Measurements from ENCODE around the gene EHHADH. TPM values are rescaled to one million over a fixed set of nuclear protein-coding genes. Genes with fewer than 3 reads are reported as not detected.
"Not testable (repeated sequence)": the region's sequence is repeated elsewhere in the genome, so short reads cannot be mapped to it uniquely, and the experiment has no call there.

The EHHADH gene
- polyA plus RNA-seq (2012; ENCODE audit: low read depth, missing spikeins) = 2.6 TPM

- FAIRE-seq (peak; percentile 94), DNase-seq (ENCODE audit: insufficient read length, low spot score) (peak; percentile 68)
- TF ChIP-seq POLR2A (IDR thresholded peaks at IDR 0.05; ENCODE audit: low read depth, low read length) = peak; percentile 65
- no peak for TF ChIP-seq POU2F2 (IDR thresholded peaks at IDR 0.05; ENCODE audit: low read depth, low read length)
- TF ChIP-seq SPI1 (IDR thresholded peaks at IDR 0.05; ENCODE audit: low read depth, low read length) = no peak
- no peak for TF ChIP-seq PAX5 (IDR thresholded peaks at IDR 0.05; ENCODE audit: insufficient read depth, low read length, severe bottlenecking)
- 0 out of 2 replicates have a peak, but pooled peaks have one; percentile 50 for TF ChIP-seq TAF1 (IDR thresholded peaks at IDR 0.05; ENCODE audit: low read depth, low read length)
- peak; percentile 66; the same call in 1 of the 2 replicates for TF ChIP-seq POLR2AphosphoS5 (IDR thresholded peaks at IDR 0.05; ENCODE audit: low read depth, low read length)
Observed at GRCh38 chr3:185253645-185254410, at the start of gene EHHADH. Gene EHHADH (minus strand): TSS chr3:185254049. CDS start chr3:185254022, 27 bp downstream.

GRCh38 chr3:185299918-185300426, 46.1 kb upstream of the EHHADH start:
- not testable (repeated sequence) for DNase-seq (ENCODE audit: insufficient read length, low spot score)
- FAIRE-seq = peak; percentile 80
- peak; percentile 88 for TF ChIP-seq SPI1 (IDR thresholded peaks at IDR 0.05; ENCODE audit: low read depth, low read length)

GRCh38 chr3:185297867-185298266, 44.0 kb upstream of the EHHADH start:
- FAIRE-seq (no peak), DNase-seq (ENCODE audit: insufficient read length, low spot score) (no peak)
- TF ChIP-seq POU2F2 (IDR thresholded peaks at IDR 0.05; ENCODE audit: low read depth, low read length) (no peak), PAX5 (IDR thresholded peaks at IDR 0.05; ENCODE audit: insufficient read depth, low read length, severe bottlenecking) (no peak), POLR2A (IDR thresholded peaks at IDR 0.05; ENCODE audit: low read depth, low read length) (no peak), TAF1 (IDR thresholded peaks at IDR 0.05; ENCODE audit: low read depth, low read length) (no peak), POLR2AphosphoS5 (IDR thresholded peaks at IDR 0.05; ENCODE audit: low read depth, low read length) (no peak)

GRCh38 chr3:185292238-185292637, 38.4 kb upstream of the EHHADH start:
- TF ChIP-seq POLR2A (IDR thresholded peaks at IDR 0.05; ENCODE audit: low read depth, low read length) (no peak), POLR2AphosphoS5 (IDR thresholded peaks at IDR 0.05; ENCODE audit: low read depth, low read length) (no peak), PAX5 (IDR thresholded peaks at IDR 0.05; ENCODE audit: insufficient read depth, low read length, severe bottlenecking) (no peak), TAF1 (IDR thresholded peaks at IDR 0.05; ENCODE audit: low read depth, low read length) (no peak), POU2F2 (IDR thresholded peaks at IDR 0.05; ENCODE audit: low read depth, low read length) (no peak), SPI1 (IDR thresholded peaks at IDR 0.05; ENCODE audit: low read depth, low read length) (no peak)
- FAIRE-seq = no peak
- no peak for DNase-seq (ENCODE audit: insufficient read length, low spot score)

GRCh38 chr3:185290266-185290665, 36.4 kb upstream of the EHHADH start:
- TF ChIP-seq PAX5 (IDR thresholded peaks at IDR 0.05; ENCODE audit: insufficient read depth, low read length, severe bottlenecking) = no peak
- TF ChIP-seq POLR2A (IDR thresholded peaks at IDR 0.05; ENCODE audit: low read depth, low read length) = no peak
- no peak for TF ChIP-seq POLR2AphosphoS5 (IDR thresholded peaks at IDR 0.05; ENCODE audit: low read depth, low read length)
- no peak for TF ChIP-seq TAF1 (IDR thresholded peaks at IDR 0.05; ENCODE audit: low read depth, low read length)
- TF ChIP-seq POU2F2 (IDR thresholded peaks at IDR 0.05; ENCODE audit: low read depth, low read length) = no peak
- no peak for TF ChIP-seq SPI1 (IDR thresholded peaks at IDR 0.05; ENCODE audit: low read depth, low read length)
- FAIRE-seq = no peak
- DNase-seq (ENCODE audit: insufficient read length, low spot score) = no peak

- FAIRE-seq (no peak), DNase-seq (ENCODE audit: insufficient read length, low spot score) (no peak)
- TF ChIP-seq PAX5 (IDR thresholded peaks at IDR 0.05; ENCODE audit: insufficient read depth, low read length, severe bottlenecking) (no peak), POLR2AphosphoS5 (IDR thresholded peaks at IDR 0.05; ENCODE audit: low read depth, low read length) (no peak), SPI1 (IDR thresholded peaks at IDR 0.05; ENCODE audit: low read depth, low read length) (no peak), POLR2A (IDR thresholded peaks at IDR 0.05; ENCODE audit: low read depth, low read length) (no peak), TAF1 (IDR thresholded peaks at IDR 0.05; ENCODE audit: low read depth, low read length) (no peak), POU2F2 (IDR thresholded peaks at IDR 0.05; ENCODE audit: low read depth, low read length) (no peak)
Observed at GRCh38 chr3:185283374-185283935, 29.6 kb upstream of the EHHADH start.

- peak; percentile 79 for DNase-seq (ENCODE audit: insufficient read length, low spot score)
- peak; percentile 99 for FAIRE-seq
- peak; percentile 76; the same call in 1 of the 2 replicates for TF ChIP-seq POU2F2 (IDR thresholded peaks at IDR 0.05; ENCODE audit: low read depth, low read length)
- TF ChIP-seq TAF1 (IDR thresholded peaks at IDR 0.05; ENCODE audit: low read depth, low read length) = no peak
- peak; percentile 9; the same call in 1 of the 2 replicates for TF ChIP-seq SPI1 (IDR thresholded peaks at IDR 0.05; ENCODE audit: low read depth, low read length)
- TF ChIP-seq PAX5 (IDR thresholded peaks at IDR 0.05; ENCODE audit: insufficient read depth, low read length, severe bottlenecking) = no peak
- peak; percentile 85 for TF ChIP-seq POLR2AphosphoS5 (IDR thresholded peaks at IDR 0.05; ENCODE audit: low read depth, low read length)
- TF ChIP-seq POLR2A (IDR thresholded peaks at IDR 0.05; ENCODE audit: low read depth, low read length) = peak; percentile 81
Observed at GRCh38 chr3:185282696-185283373, 29.0 kb upstream of the EHHADH start.

- FAIRE-seq (peak; percentile 88), DNase-seq (ENCODE audit: insufficient read length, low spot score) (peak; percentile 21)
- TF ChIP-seq SPI1 (IDR thresholded peaks at IDR 0.05; ENCODE audit: low read depth, low read length) (peak; percentile 79), POU2F2 (IDR thresholded peaks at IDR 0.05; ENCODE audit: low read depth, low read length) (no peak), POLR2A (IDR thresholded peaks at IDR 0.05; ENCODE audit: low read depth, low read length) (no peak), POLR2AphosphoS5 (IDR thresholded peaks at IDR 0.05; ENCODE audit: low read depth, low read length) (no peak), PAX5 (IDR thresholded peaks at IDR 0.05; ENCODE audit: insufficient read depth, low read length, severe bottlenecking) (no peak), TAF1 (IDR thresholded peaks at IDR 0.05; ENCODE audit: low read depth, low read length) (no peak)
Observed at GRCh38 chr3:185280572-185281365, 26.9 kb upstream of the EHHADH start.

Measured in GM12891 (cell line).